K562 (cell line): ENCODE results near the gene CLCN6. TPM values are rescaled to one million over a fixed set of nuclear protein-coding genes. Genes with fewer than 3 reads are reported as not detected.
A peak's percentile ranks its signal among the peaks of the same experiment; 100 is the strongest.

Source experiments
- BDP1 ChIP-seq: IDR thresholded peaks from 3 replicates; pipeline ENCODE4 v1.6.1; 2011; ENCODE audit not compliant: insufficient read length, insufficient read depth
- C11orf30 ChIP-seq: fragments of 450-650 bp; IDR thresholded peaks from 2 replicates; pipeline ENCODE4 v1.6.1; 2016; ENCODE audit warnings: low read depth, mild to moderate bottlenecking
- ELF4 ChIP-seq: fragments of 450-650 bp; formaldehyde crosslinking; IDR thresholded peaks from 2 replicates; pipeline ENCODE4 v1.4.0; 2022; ENCODE audit warnings: missing genetic modification characterization
- GABPB2 ChIP-seq: fragments of 250-450 bp; sonication (Bioruptor Pico); conservative IDR thresholded peaks from 2 replicates; pipeline ENCODE4 v1.5.1; 2021; ENCODE audit warnings: mild to moderate bottlenecking
- KDM2B ChIP-seq: fragments of 250-450 bp; sonication (Bioruptor Pico); IDR thresholded peaks from 2 replicates; pipeline ENCODE4 v1.8.0; 2021; ENCODE audit warnings: mild to moderate bottlenecking, moderate library complexity
- KLF6 ChIP-seq: fragments of 250-450 bp; sonication (Bioruptor Pico); IDR thresholded peaks from 2 replicates; pipeline ENCODE4 v1.4.0; 2020; ENCODE audit warnings: mild to moderate bottlenecking, moderate library complexity, borderline replicate concordance
- MAZ ChIP-seq, 2 experiments: fragments of 450-650 bp in 1 of 2; sonication (generic) in 1 of 2; formaldehyde crosslinking; IDR thresholded peaks in 1 of 2; conservative IDR thresholded peaks in 1 of 2; 2 replicates each; pipeline versions ENCODE4 v1.4.0 to v1.5.0; 2020; ENCODE audit warnings: mild to moderate bottlenecking in 1 of 2, missing genetic modification reagents in 1 of 2
- NR3C1 ChIP-seq: sonication (generic); formaldehyde crosslinking; IDR thresholded peaks from 2 replicates; pipeline ENCODE4 v1.8.1; 2022; ENCODE audit warnings: missing genetic modification reagents
- RFX1 ChIP-seq: fragments of 450-650 bp; IDR thresholded peaks from 2 replicates; pipeline ENCODE4 v1.6.1; 2016; ENCODE audit warnings: mild to moderate bottlenecking, moderate library complexity
- SIN3A ChIP-seq, 2 experiments: fragments of 150-350 bp in 1 of 2; IDR thresholded peaks; 2 replicates each; pipeline ENCODE4 v1.6.1; 2011 to 2016; ENCODE audit warnings: borderline replicate concordance in 2 of 2, low read depth in 2 of 2, low read length in 2 of 2, mild to moderate bottlenecking in 2 of 2, moderate library complexity in 2 of 2; ENCODE audit not compliant: control insufficient read depth in 1 of 2
- SP2 ChIP-seq: IDR thresholded peaks from 2 replicates; pipeline ENCODE4 v1.6.1; 2011; ENCODE audit warnings: mild to moderate bottlenecking, low read depth, low read length, moderate library complexity; ENCODE audit not compliant: poor library complexity, severe bottlenecking; ENCODE audit errors: extremely low read depth
- ZKSCAN8 ChIP-seq: fragments of 200-800 bp; sonication (Bioruptor generic); IDR thresholded peaks from 2 replicates; pipeline ENCODE4 v1.6.1; 2016; ENCODE audit warnings: missing genetic modification characterization, missing compliant biosample characterization
- ZNF586 ChIP-seq: fragments of 450-650 bp; formaldehyde crosslinking; conservative IDR thresholded peaks from 2 replicates; pipeline ENCODE4 v1.4.0; 2020; ENCODE audit warnings: mild to moderate bottlenecking, moderate library complexity
- polyA plus RNA-seq, 8 experiments: library from polyadenylated mRNA; depleted of rRNA in 4 of 8; stranded (reverse) in 5 of 8; unstranded in 3 of 8; fragments of >200 nt; fragmentation: Nextera tagmentation in 2 of 8; fragmentation: Illumina TruSeq in 1 of 8; extraction: Ambion mirVana in 2 of 8; extraction: Trizol in 1 of 8; gene quantifications; 2 replicates each; pipeline versions ENCODE4 v1.2.1 to v1.2.3, GENCODE V29; 2011 to 2014; ENCODE audit warnings: inconsistent platforms in 1 of 8, missing spikeins in 1 of 8
- total RNA-seq, 7 experiments: library from RNA; depleted of rRNA in 6 of 7; stranded (reverse); fragments of >200 nt in 6 of 7; fragmentation: Illumina TruSeq in 2 of 7; extraction: Trizol in 2 of 7; gene quantifications; 2 replicates each; pipeline versions ENCODE4 v1.2.1 to v1.2.3, GENCODE V29; 2011 to 2021; ENCODE audit warnings: low replicate concordance in 1 of 7
- TF ChIP-seq, protein P1 (sequence below): fragments of 250-450 bp; sonication (Bioruptor Pico); IDR thresholded peaks from 2 replicates; pipeline ENCODE4 v1.5.1; 2021; ENCODE audit warnings: mild to moderate bottlenecking
- TF ChIP-seq, protein P2 (sequence below): fragments of 250-450 bp; sonication (Bioruptor Pico); IDR thresholded peaks from 2 replicates; pipeline ENCODE4 v1.8.0; 2021; ENCODE audit warnings: borderline replicate concordance, mild to moderate bottlenecking, moderate library complexity; ENCODE audit not compliant: poor library complexity, severe bottlenecking
- TF ChIP-seq, protein P3 (sequence below): fragments of 450-650 bp; IDR thresholded peaks from 2 replicates; pipeline ENCODE4 v1.6.1; 2016; ENCODE audit warnings: antibody characterized with exemption
- TF ChIP-seq, protein P4 (sequence below): sonication (generic); formaldehyde crosslinking; IDR thresholded peaks from 2 replicates; pipeline ENCODE4 v1.9.0; 2022; ENCODE audit warnings: mild to moderate bottlenecking, missing genetic modification reagents
- TF ChIP-seq, protein P5 (sequence below): fragments of 450-650 bp; IDR thresholded peaks from 2 replicates; pipeline ENCODE4 v1.6.1; 2018; ENCODE audit warnings: mild to moderate bottlenecking, low read depth; ENCODE audit not compliant: partially characterized antibody
- TF ChIP-seq, protein P6 (sequence below): fragments of 450-650 bp; conservative IDR thresholded peaks from 2 replicates; pipeline ENCODE4 v1.6.1; 2016; ENCODE audit warnings: missing genetic modification characterization, low read depth, mild to moderate bottlenecking, control low read depth, missing compliant biosample characterization

The CLCN6 gene
- total and polyA plus RNA-seq, 9 of the 15 experiments (the other 6 are each of a cell fraction or from before 2014, with no cell fraction given) = 2.0 to 21.8 (median 13.6) TPM

DNA sequence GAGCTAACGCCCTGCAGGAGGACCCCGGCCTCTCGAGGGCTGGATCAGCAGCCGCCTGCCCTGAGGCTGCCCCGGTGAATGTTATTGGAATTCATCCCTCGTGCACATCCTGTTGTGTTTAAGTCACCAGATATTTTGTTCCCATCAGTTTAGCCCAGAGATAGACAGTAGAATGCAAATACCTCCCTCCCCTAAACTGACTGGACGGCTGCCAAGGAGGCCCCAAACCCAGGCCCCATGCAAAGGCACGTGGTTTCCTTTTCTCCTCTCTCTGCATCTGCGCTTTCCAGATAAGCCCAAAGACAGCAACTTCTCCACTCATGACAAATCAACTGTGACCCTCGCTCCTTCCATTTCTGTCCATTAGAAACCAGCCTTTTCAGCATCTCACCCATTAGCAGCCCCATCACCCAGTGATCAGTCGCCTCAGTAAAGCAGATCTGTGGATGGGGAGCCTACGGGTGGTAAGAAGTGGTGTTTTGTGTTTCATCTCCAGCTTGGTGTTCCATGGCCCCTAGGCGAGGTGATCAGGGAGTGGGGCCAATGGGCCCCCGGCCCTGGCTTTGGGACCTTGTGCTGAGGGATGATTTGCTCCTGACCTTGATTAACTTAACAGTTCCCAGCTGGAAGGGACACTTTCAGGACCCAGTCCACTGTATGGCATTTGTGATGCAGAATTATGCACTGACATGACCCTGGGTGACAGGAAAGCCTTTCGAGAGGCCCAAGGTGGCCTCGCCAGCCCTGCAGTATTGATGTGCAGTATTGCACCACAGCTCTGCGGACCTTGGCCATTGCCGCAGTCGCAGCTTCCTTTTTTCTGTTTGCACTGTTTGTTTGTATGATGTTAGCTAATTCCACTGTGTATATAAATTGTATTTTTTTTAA is 36.4 kb downstream of the CLCN6 start (continued):
- TF ChIP-seq C11orf30 = no peak; the same call in 1 of the 2 replicates
- peak; percentile 87 for TF ChIP-seq ELF4
- TF ChIP-seq, protein P1, sequence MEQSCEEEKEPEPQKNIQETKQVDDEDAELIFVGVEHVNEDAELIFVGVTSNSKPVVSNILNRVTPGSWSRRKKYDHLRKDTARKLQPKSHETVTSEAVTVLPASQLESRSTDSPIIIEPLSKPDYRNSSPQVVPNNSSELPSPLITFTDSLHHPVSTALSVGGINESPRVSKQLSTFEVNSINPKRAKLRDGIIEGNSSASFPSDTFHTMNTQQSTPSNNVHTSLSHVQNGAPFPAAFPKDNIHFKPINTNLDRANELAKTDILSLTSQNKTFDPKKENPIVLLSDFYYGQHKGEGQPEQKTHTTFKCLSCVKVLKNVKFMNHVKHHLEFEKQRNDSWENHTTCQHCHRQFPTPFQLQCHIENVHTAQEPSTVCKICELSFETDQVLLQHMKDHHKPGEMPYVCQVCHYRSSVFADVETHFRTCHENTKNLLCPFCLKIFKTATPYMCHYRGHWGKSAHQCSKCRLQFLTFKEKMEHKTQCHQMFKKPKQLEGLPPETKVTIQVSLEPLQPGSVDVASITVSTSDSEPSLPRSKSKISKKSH = no peak
- no peak for TF ChIP-seq NR3C1 (CRISPR knock-in tag)
- TF ChIP-seq, protein P2, sequence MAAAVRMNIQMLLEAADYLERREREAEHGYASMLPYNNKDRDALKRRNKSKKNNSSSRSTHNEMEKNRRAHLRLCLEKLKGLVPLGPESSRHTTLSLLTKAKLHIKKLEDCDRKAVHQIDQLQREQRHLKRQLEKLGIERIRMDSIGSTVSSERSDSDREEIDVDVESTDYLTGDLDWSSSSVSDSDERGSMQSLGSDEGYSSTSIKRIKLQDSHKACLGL (CRISPR knock-in tag) = peak; percentile 76
- TF ChIP-seq, protein P3, sequence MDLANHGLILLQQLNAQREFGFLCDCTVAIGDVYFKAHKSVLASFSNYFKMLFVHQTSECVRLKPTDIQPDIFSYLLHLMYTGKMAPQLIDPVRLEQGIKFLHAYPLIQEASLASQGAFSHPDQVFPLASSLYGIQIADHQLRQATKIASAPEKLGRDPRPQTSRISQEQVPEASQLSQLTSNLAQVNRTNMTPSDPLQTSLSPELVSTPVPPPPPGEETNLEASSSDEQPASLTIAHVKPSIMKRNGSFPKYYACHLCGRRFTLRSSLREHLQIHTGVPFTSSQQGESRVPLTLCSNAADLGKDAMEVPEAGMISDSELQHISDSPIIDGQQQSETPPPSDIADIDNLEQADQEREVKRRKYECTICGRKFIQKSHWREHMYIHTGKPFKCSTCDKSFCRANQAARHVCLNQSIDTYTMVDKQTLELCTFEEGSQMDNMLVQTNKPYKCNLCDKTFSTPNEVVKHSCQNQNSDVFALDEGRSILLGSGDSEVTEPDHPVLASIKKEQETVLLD = peak; percentile 80
- TF ChIP-seq SP2 = no peak
- TF ChIP-seq, protein P4, sequence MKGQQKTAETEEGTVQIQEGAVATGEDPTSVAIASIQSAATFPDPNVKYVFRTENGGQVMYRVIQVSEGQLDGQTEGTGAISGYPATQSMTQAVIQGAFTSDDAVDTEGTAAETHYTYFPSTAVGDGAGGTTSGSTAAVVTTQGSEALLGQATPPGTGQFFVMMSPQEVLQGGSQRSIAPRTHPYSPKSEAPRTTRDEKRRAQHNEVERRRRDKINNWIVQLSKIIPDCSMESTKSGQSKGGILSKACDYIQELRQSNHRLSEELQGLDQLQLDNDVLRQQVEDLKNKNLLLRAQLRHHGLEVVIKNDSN = peak; percentile 96
- TF ChIP-seq ZKSCAN8 (CRISPR knock-in tag) = peak; percentile 84
- no peak for TF ChIP-seq BDP1
- TF ChIP-seq GABPB2 (CRISPR knock-in tag) = no peak
- peak; percentile 74 to 79; a peak in 2 of 4 replicates for TF ChIP-seq SIN3A (IDR thresholded peaks at IDR 0.05; ENCODE audit: borderline replicate concordance in 2 of 2, control insufficient read depth in 1 of 2, low read depth in 2 of 2, low read length in 2 of 2)
- TF ChIP-seq MAZ (CRISPR knock-in tag; conservative IDR thresholded peaks at IDR 0.05 in 1 of 2, IDR thresholded peaks at IDR 0.05 in 1 of 2) = peak; percentile 65 to 92; a peak in 3 of 4 replicates
- TF ChIP-seq, protein P5, sequence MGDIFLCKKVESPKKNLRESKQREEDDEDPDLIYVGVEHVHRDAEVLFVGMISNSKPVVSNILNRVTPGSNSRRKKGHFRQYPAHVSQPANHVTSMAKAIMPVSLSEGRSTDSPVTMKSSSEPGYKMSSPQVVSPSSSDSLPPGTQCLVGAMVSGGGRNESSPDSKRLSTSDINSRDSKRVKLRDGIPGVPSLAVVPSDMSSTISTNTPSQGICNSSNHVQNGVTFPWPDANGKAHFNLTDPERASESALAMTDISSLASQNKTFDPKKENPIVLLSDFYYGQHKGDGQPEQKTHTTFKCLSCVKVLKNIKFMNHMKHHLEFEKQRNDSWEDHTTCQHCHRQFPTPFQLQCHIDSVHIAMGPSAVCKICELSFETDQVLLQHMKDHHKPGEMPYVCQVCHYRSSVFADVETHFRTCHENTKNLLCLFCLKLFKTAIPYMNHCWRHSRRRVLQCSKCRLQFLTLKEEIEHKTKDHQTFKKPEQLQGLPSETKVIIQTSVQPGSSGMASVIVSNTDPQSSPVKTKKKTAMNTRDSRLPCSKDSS = no peak
- no peak for TF ChIP-seq RFX1
- TF ChIP-seq, protein P6, sequence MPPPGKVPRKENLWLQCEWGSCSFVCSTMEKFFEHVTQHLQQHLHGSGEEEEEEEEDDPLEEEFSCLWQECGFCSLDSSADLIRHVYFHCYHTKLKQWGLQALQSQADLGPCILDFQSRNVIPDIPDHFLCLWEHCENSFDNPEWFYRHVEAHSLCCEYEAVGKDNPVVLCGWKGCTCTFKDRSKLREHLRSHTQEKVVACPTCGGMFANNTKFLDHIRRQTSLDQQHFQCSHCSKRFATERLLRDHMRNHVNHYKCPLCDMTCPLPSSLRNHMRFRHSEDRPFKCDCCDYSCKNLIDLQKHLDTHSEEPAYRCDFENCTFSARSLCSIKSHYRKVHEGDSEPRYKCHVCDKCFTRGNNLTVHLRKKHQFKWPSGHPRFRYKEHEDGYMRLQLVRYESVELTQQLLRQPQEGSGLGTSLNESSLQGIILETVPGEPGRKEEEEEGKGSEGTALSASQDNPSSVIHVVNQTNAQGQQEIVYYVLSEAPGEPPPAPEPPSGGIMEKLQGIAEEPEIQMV (tag) = no peak
- TF ChIP-seq ZNF586 (CRISPR knock-in tag) = no peak
- TF ChIP-seq KLF6 (CRISPR knock-in tag) = no peak
- no peak for TF ChIP-seq KDM2B (CRISPR knock-in tag)
